Muscle of leg (tissue), 11 donors: Measurements from ENCODE around the gene CSTF3. TPM values are rescaled to one million over a fixed set of nuclear protein-coding genes. Genes with fewer than 3 reads are reported as not detected.
"Not testable (repeated sequence)": the region's sequence is repeated elsewhere in the genome, so short reads cannot be mapped to it uniquely, and the experiment has no call there.

ENCODE experiments used
- DNase-seq: peaks from one replicate; pipeline ENCODE4 v3.0.0; 2013
- H3K27ac ChIP-seq: one replicate; pipeline ENCODE4 v1.5.1; 2013; ENCODE audit warnings: mild to moderate bottlenecking, low read length, control low read depth
- H3K27me3 ChIP-seq: one replicate; pipeline ENCODE4 v1.6.1; 2013; ENCODE audit warnings: low read length; ENCODE audit not compliant: control insufficient read depth, insufficient read depth
- H3K36me3 ChIP-seq: one replicate; pipeline ENCODE4 v1.6.1; 2013; ENCODE audit warnings: low read length; ENCODE audit not compliant: control insufficient read depth, insufficient read depth
- H3K4me1 ChIP-seq: one replicate; pipeline ENCODE4 v1.6.1; 2013; ENCODE audit warnings: low read length; ENCODE audit not compliant: control insufficient read depth, insufficient read depth
- H3K4me3 ChIP-seq: one replicate; pipeline ENCODE4 v1.5.1; 2013; ENCODE audit warnings: low read length, control low read depth
- H3K9me3 ChIP-seq: replicated peaks from 2 replicates; pipeline ENCODE4 v1.6.1; 2013; ENCODE audit warnings: low read depth, low read length; ENCODE audit not compliant: control insufficient read depth
- WGBS: methylation state at CpG from one replicate; pipeline ENCODE4 v1.1.5; 2013; ENCODE audit warnings: missing lambda C conversion rate; ENCODE audit not compliant: insufficient coverage; 5-methylcytosine and 5-hydroxymethylcytosine counted together
- polyA plus RNA-seq, 8 donors: library from polyadenylated mRNA; unstranded; fragments of 120-200 nt; gene quantifications; one replicate each; pipeline versions ENCODE4 v1.2.1 to v1.2.3, GENCODE V29; 2013; ENCODE audit warnings: inconsistent platforms in 1 of 8, low replicate concordance in 1 of 8; ENCODE audit not compliant: insufficient read length in 8 of 8, insufficient read depth in 1 of 8
- total RNA-seq: library from RNA; stranded (reverse); fragments of 120-200 nt; gene quantifications from one replicate; pipeline ENCODE4 v1.2.4, GENCODE V29; 2013

CSTF3 gene
- total and polyA plus RNA-seq, 9 donors, result 18.4 to 44.8 (median 39.4) TPM

DNA sequence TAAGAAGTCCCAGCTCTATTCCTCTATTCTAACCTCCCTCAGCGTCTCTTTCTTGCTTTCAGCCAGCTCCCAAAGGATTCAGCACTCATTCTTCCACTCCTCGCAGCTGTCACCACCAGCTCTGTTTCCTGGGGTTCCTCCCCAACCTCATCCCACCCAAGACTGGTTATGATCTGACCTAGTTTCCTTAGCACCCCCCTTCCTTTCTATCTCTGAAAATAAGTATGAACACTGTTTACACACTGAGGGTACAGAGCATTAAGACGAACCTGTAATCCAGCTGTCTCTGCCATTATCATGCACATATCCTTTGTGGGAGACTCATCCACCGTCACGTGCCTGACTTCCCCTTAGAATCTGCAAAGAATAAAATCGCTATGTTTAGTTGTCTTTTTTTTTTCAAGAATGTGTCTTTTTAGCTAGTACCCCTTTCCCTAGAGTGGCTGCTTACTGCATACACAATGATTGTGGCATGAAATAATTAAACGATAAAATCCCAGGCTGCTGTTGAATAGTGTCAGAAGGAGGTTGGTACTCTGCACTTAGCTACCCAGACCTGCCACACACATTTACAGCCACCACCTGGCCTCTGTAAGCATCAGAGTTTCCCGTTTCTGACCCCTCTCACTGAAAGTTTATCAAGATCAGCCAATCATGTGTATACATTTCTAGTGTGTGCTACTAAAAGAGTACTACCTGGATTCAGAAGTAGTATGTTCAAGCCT is 26.9 kb upstream of the CSTF3 start:
- 16% methylated on average over 3 of the region's 8 CpGs for WGBS
- H3K36me3 ChIP-seq, result no peaks in the 10 kb centered on the region
- H3K4me1 ChIP-seq, result peaks cover 13% of the 10 kb centered on the region
- DNase-seq, result peak; percentile 53
- H3K27me3 ChIP-seq, result no peaks in the 10 kb centered on the region
- no peak overlapping the region for H3K4me3 ChIP-seq
- H3K9me3 ChIP-seq, result no peaks in the 10 kb centered on the region
- H3K27ac ChIP-seq, result peak overlapping the region; percentile 79

GRCh38 chr11:33185756-33186155 is 24.5 kb upstream of the CSTF3 start:
- Histone ChIP-seq H3K9me3 (no peaks in the 10 kb centered on the region), H3K4me1 (peaks cover 16% of the 10 kb centered on the region)

DNA sequence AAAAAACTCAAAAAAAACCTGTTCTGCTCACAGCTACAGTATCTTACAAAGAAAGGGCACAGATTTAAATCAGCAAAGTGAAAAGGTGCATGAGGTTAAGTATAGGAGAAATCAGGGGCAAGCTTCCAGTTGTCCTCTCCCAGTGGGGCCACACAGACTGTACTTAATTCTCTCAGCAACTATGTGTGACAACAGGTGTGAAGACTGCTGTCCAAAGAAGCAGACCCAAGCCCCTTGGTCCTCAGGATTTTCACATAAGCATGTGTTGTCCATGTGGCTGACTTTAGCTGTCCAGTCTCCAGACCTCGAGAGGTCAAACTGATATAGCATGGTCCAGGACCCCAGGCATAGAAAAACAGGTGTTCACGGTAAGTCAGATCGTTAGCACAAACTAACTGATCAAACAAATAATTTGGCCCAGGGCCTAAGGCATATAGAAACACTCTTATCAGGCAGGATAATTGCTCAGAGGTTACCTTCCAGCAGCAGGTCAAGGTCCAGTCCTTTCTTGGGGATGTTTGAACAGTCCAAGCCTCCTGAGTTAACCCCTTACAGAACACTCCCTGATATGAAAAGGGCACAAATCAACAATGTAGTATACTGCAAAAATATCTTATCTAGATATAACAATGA is 21.1 kb upstream of the CSTF3 start:
- Histone ChIP-seq H3K27ac (no peak overlapping the region), H3K4me3 (no peak overlapping the region), H3K36me3 (no peaks in the 10 kb centered on the region), H3K9me3 (no peaks in the 10 kb centered on the region), H3K4me1 (peaks cover 12% of the 10 kb centered on the region), H3K27me3 (no peaks in the 10 kb centered on the region)
- 20% methylated on average over 1 of the region's 3 CpGs for whole genome bisulfite sequencing
- DNase-seq, result peak; percentile 17

More at GRCh38 chr11:33185756-33186155, 24.5 kb upstream of the CSTF3 start:
- Histone ChIP-seq H3K27me3 (no peaks in the 10 kb centered on the region), H3K36me3 (no peaks in the 10 kb centered on the region), H3K4me3 (no peak overlapping the region), H3K27ac (peak overlapping the region; percentile 83)
- peak; percentile 84 for DNase-seq
- WGBS, result no CpG with 5 or more reads among the region's 1 CpG

GRCh38 chr11:33179348-33179803 is 18.1 kb upstream of the CSTF3 start:
- no peak overlapping the region for H3K27ac ChIP-seq
- no peak for DNase-seq
- no CpG with 5 or more reads among the region's 3 CpGs for WGBS
- H3K9me3 ChIP-seq, result no peaks in the 10 kb centered on the region
- H3K4me3 ChIP-seq, result no peak overlapping the region
- H3K36me3 ChIP-seq, result no peaks in the 10 kb centered on the region
- peaks cover 7% of the 10 kb centered on the region for H3K4me1 ChIP-seq
- no peaks in the 10 kb centered on the region for H3K27me3 ChIP-seq

- no CpG with 5 or more reads among the region's 5 CpGs for WGBS
- no peaks in the 10 kb centered on the region for H3K36me3 ChIP-seq
- no peak for DNase-seq
- no peaks in the 10 kb centered on the region for H3K9me3 ChIP-seq
- H3K27ac ChIP-seq, result no peak overlapping the region
- peaks cover 7% of the 10 kb centered on the region for H3K4me1 ChIP-seq
- H3K27me3 ChIP-seq, result no peaks in the 10 kb centered on the region
- no peak overlapping the region for H3K4me3 ChIP-seq
Measured at GRCh38 chr11:33178443-33179180, 17.3 kb upstream of the CSTF3 start.

DNA sequence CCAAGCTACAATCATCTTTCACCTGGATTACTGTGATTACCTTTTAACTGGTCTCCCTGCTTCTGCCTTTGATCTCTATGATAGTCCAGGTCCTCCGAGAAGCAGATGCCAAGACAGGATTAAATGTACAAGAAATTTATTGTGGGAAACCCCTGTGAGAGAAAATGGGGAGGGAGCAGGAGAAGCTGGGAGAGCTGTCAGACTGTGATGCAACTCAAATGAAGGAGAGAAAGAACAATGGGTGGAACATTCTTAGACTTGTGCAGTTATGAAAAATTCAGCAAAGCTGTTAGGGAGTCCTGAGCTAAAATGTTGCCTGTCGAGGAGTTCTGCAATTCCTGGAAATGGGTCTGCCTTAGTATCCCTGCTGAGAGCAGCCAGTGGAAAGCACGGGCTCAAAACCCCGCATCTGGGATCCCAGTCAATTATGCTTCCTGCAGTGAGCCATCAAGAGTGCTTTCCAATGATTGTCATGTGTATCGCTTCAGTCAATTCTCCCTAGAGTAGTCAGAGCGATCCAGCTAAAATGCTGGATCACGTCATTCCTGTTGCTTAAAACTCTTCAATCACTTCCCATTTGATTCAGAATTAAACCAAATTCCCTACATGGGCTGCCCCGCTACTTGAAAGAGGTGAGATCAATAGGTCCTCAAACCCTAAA is 16.5 kb upstream of the CSTF3 start:
- no peaks in the 10 kb centered on the region for H3K9me3 ChIP-seq
- 59% methylated on average over 5 of the region's 8 CpGs for WGBS
- H3K4me1 ChIP-seq, result peaks cover 7% of the 10 kb centered on the region
- H3K4me3 ChIP-seq, result no peak overlapping the region
- H3K27me3 ChIP-seq, result no peaks in the 10 kb centered on the region
- no peaks in the 10 kb centered on the region for H3K36me3 ChIP-seq
- no peak overlapping the region for H3K27ac ChIP-seq
- peak; percentile 14 for DNase-seq

DNA sequence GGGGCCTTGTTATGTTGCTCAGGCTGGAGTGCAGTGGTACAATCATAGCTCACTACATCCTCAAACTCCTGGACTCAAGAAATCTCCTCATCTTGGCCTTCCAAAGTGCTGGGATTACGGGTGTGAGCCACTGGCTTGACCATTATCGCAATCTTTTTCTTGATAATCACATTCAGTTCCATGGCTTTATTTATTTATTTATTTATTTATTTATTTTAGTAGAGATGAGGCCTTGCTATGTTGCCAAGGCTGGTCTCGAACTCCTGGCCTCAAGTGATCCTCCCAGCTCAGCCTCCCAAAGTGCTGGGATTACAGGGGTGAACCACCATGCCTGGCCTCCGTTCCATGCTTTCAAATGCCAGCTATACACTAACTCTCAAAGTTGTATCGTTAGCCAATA is 15.5 kb upstream of the CSTF3 start:
- H3K27ac ChIP-seq, DNase-seq, H3K4me3 ChIP-seq, H3K27me3 ChIP-seq, H3K36me3 ChIP-seq, H3K9me3 ChIP-seq, H3K4me1 ChIP-seq: not testable (repeated sequence)
- WGBS, result no CpG with 5 or more reads among the region's 5 CpGs

- Histone ChIP-seq H3K27me3 (no peaks in the 10 kb centered on the region), H3K9me3 (no peaks in the 10 kb centered on the region), H3K27ac (no peak overlapping the region), H3K36me3 (no peaks in the 10 kb centered on the region), H3K4me1 (no peaks in the 10 kb centered on the region), H3K4me3 (no peak overlapping the region)
- WGBS, result 46% methylated on average over 1 of the region's 2 CpGs
- no peak for DNase-seq
Measured at GRCh38 chr11:33172996-33173395, 11.7 kb upstream of the CSTF3 start.

- Histone ChIP-seq H3K4me1 (no peaks in the 10 kb centered on the region), H3K4me3 (no peak overlapping the region), H3K9me3 (no peaks in the 10 kb centered on the region), H3K27ac (no peak overlapping the region), H3K36me3 (no peaks in the 10 kb centered on the region), H3K27me3 (no peaks in the 10 kb centered on the region)
- WGBS, result 100% methylated on average over 3 of the region's 5 CpGs
- no peak for DNase-seq
Measured at GRCh38 chr11:33172345-33172744, 11.1 kb upstream of the CSTF3 start.

DNA sequence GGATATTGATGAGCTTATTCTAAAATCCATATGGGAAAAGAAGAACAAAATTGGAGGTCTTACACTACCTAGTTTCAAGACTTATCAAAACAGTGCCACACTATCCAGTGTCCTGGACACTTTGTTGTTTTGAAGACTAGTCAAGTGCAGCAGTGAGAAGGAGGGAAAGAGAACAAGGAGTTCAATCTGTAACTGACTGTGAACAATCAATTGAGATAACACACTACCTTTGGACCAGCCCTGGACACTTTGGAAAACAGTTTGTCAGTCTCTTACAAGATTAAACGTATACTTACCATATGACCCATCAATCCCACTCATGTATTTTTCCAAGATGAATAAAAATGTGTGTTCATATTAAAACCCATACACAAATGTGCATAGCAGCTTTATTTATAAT is 10.0 kb upstream of the CSTF3 start:
- Histone ChIP-seq H3K36me3 (no peaks in the 10 kb centered on the region), H3K27me3 (no peaks in the 10 kb centered on the region), H3K9me3 (no peaks in the 10 kb centered on the region), H3K4me3 (no peak overlapping the region), H3K27ac (no peak overlapping the region), H3K4me1 (peaks cover 3% of the 10 kb centered on the region)
- DNase-seq, result no peak
- no CpG with 5 or more reads among the region's 1 CpG for WGBS
